GM21526 (cell line): Measurements from ENCODE around the gene PTPRT.
"Not testable (repeated sequence)": the region's sequence is repeated elsewhere in the genome, so short reads cannot be mapped to it uniquely, and the experiment has no call there.

Experiments
- ATAC-seq: cut with Tn5 transposase; IDR thresholded peaks from one replicate; pipeline ENCODE4 v1.9.1; 2021; ENCODE audit warnings: moderate library complexity; ENCODE audit not compliant: unreplicated experiment, low FRiP score

Gene PTPRT

GRCh38 chr20:42267793-42268384 lies 921.8 kb downstream of the PTPRT start:
- ATAC-seq: no peak

- no peak for ATAC-seq
These were observed 927.9 kb downstream of the PTPRT start for GRCh38 chr20:42261766-42262270.

DNA sequence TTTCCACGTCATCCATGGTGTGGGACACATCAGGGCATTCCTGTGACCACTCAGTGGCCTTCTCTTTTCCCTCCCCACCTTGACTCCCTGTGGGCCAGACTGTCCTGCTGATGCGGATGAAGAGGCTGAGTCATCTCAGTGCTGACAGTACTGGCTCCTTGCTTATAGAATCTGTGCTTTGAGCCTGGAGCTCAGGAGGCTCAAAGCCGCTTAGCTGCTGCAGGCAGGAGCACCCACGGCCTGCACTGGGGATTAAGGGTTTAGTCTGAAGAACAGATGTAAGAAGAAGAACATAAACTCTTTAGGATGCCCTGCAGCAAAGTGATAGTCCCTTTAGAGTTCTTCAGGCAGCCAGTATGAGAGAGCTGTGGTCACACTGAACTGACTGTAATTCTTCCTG lies 929.5 kb downstream of the PTPRT start:
- no peak for ATAC-seq

- no peak for ATAC-seq
These were observed 930.3 kb downstream of the PTPRT start for GRCh38 chr20:42259389-42259788.

DNA sequence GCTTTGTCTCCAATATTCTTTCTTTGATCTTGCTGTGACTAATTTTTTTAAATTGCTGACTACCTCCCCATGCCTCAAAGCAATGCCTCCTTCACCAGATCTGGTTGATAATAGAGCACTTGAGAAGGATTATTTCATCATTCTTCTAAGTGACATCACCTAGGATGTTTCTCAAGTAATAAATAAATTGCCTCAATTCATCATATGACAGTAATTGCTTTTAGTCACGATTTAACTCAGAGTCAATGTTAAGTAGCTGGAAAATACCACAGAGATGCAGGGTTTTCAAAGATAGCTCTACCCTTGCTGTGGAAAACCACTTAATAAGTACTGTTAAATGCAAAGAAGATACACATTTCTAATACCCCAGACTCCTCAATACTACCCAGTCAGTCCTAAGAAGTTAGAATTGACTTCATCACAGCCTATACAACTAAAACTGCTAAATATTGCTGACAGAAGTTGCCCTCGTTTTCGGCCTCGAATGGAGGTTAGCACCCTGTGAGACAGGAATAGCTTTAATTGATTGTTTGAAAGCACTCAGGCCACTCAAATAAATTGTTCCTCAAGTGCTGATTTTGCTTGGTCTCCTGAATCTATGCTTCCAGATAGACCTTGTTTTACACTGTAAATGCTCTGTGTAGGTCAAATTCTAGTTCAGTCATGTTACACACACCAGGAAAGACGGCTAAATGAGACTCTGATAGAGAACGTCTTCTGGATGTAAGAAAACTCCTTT lies 931.0 kb downstream of the PTPRT start:
- ATAC-seq: no peak

GRCh38 chr20:42255821-42256220 lies 933.9 kb downstream of the PTPRT start:
- no peak for ATAC-seq

DNA sequence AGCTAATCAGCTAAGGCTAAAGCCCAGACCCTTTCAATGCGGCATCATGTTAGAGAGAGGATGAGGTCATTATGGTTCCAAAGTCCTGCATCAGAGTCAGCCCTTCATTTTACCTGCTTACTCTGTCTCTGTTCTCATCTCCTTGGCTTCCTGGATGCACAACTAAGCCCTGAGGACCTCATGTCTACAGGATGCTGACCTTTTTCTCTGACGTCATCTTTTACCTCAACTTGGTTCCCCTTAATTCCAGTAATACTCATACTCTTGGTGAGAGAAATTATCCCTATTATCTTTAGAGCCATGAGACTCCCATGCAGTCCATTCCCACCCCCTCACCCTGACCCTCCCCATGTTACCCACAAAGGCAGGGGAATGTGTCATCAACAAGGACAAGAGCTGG lies 935.0 kb downstream of the PTPRT start:
- no peak for ATAC-seq

DNA sequence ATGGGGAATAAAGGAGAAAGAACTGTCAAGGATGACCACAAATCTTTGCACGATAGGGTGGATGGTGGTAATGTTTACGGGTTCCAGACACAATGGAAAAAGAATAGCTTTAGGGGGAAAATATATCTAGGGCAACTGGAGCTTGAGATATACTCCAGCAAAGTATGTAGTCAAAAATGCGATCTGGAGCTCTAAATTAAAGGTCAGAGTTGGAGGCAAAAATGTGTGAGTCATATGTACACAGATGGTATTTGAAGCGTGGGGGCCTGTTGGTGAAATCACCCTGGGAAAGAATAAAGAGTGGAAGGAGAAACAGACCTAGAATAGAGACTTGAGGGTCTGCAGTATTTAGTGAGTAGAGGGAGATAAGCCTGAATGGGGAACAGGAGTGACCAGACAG lies 937.6 kb downstream of the PTPRT start:
- no peak for ATAC-seq

- no peak for ATAC-seq
These were observed 970.9 kb downstream of the PTPRT start for GRCh38 chr20:42218621-42219374.

DNA sequence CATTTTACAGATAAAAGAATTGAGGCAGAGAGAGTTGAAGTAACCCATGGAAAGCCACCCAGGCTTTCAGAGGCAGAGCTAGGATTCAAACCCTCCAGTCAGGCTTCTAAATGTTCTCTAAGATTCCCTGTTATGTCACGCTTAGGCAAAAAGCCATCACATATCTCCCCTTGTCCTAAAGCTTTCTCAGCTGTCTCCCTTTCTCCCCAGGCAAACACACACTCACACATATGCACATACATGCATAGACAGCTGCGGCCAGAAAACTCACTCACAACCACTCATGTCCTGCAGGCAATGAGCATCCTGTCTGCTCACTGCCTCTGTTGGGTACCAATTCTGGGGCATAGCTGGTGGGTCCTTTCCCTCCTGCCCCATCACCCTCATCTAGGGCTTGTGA lies 975.6 kb downstream of the PTPRT start:
- no peak for ATAC-seq

GRCh38 chr20:42212391-42212790 lies 977.3 kb downstream of the PTPRT start:
- ATAC-seq: no peak

- not testable (repeated sequence) for ATAC-seq
These were observed 983.1 kb downstream of the PTPRT start for GRCh38 chr20:42206557-42206956.

DNA sequence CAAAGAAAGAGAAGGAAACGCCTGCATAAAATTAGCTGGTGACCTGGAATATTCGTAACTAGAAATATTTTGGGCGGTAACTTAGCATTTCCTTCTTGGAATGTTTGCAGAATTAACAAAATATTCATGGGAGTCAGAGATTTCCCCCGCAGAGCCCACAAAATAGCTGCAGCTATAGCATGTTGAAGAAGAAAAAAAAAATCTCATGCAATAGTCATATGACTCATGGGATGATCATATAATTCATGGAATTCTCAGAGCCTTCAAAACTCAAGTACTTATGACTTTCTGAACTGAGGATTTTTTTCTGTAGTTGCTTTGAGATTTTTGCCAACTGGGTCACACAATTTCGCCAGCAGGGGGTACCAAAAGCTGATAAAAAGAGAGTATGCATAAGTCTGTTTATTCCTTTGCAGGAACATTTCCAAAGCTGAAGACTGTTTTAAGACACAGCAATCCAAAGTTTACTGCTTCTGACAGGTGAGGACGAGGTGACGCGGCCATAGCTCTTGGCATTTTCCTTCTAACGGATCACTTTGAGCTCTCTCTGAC lies 985.5 kb downstream of the PTPRT start:
- ATAC-seq: no peak

DNA sequence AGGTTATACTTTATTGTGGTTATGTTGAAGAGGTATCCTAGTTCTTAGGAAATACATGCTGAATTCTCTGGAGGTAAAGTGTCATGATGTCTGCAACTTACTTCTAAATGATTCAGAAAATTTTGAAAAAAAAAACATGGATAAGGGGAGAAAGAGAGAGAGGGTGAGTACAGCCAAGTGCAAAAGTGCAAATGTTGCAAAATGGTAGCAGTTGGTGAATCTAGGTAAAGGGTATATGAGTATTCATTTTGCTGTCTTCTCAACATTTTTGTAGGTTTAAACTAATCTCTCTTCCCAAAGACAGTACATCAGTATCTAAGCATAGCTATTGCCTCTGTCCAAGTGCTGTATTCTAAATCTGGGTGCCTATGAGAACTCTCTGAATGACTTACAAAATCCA lies 992.1 kb downstream of the PTPRT start:
- no peak for ATAC-seq

GRCh38 chr20:42193119-42193518 lies 996.6 kb downstream of the PTPRT start:
- no peak for ATAC-seq

GRCh38 chr20:42192321-42192720 lies 997.4 kb downstream of the PTPRT start:
- ATAC-seq: no peak

DNA sequence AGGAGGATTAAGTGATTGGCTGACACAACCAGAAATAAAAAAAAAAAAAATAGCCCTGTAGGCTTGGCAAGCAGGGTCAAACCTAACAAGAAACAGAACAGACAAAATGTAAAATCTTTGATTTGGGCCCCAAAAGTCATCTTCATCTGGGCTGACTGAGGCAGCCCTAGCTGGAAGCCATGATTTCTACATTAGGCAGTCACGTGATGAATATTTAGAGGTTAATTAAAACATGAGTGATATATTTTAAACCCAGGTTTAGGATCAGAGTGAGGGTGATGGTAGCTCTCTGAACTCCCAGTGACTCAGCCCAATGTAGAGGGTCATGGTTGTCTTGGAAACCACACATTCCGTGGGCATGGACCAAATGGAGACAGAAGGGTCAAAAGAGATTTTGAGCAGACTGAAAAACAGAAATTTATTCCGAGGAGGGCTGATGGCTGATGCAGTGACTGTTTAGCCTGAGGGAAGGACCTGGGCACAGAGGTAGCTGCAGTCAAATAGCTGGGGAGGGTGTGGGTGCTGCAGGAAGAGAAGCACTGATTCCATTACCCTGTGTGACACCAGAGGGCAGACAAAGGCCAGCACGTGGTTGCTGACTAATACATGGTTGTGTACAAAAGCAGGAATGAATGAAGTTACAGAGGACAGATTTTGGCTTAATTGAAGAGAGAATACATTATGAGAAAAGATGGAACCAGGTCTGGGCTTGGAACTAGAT lies 998.4 kb downstream of the PTPRT start:
- no peak for ATAC-seq

DNA sequence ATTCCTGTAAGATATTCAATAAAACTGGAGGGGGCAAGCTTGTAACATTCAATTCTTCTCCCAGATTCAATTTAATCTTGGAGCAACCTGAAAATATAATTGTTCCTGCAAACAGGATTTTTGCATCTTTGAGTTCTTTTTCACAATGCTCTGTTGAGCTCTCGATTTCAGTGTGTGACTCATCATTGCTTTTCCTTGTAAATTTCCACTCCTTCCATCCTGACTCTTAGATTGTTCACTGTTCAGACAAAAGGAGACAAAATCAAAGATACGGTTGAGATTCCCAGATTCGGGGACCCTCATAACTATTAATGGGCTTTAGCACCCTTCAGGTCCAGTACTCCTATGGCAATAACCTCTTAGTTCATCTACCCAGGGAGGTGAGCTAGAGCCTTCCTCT lies 999.6 kb downstream of the PTPRT start:
- no peak for ATAC-seq

- no peak for ATAC-seq
These were observed 1003.4 kb downstream of the PTPRT start for GRCh38 chr20:42186337-42186736.

GRCh38 chr20:42183147-42183546 lies 1006.6 kb downstream of the PTPRT start:
- no peak for ATAC-seq

- ATAC-seq: no peak
These were observed 1008.6 kb downstream of the PTPRT start for GRCh38 chr20:42181064-42181463.
